Kidney epithelial cell (primary cell): ENCODE data around the gene C20orf173. TPM values are rescaled to one million over a fixed set of nuclear protein-coding genes. Genes with fewer than 3 reads are reported as not detected.

Experiments
- DNase-seq: peaks from one replicate; pipeline ENCODE4 v3.0.0-alpha.2; 2010; ENCODE audit warnings: low read depth
- H3K27me3 ChIP-seq: 2 replicates; pipeline ENCODE4 v1.6.0; 2011; ENCODE audit warnings: low read length; ENCODE audit not compliant: control insufficient read depth, insufficient read depth
- H3K36me3 ChIP-seq: 2 replicates; pipeline ENCODE4 v1.5.1; 2011; ENCODE audit warnings: low read length; ENCODE audit not compliant: control insufficient read depth, insufficient read depth
- H3K4me3 ChIP-seq: 2 replicates; pipeline ENCODE4 v1.5.1; 2011; ENCODE audit warnings: low read depth, mild to moderate bottlenecking, control low read depth, low read length
- total RNA-seq: library from RNA; depleted of rRNA; stranded (reverse); fragments of >200 nt; gene quantifications from 2 replicates; pipeline ENCODE4 v1.2.3, GENCODE V29; 2015
- TF ChIP-seq, protein P1 (sequence below): IDR thresholded peaks from 2 replicates; pipeline ENCODE4 v1.5.1; 2011; ENCODE audit warnings: mild to moderate bottlenecking, moderate library complexity, low read length, control low read depth, inconsistent platforms; ENCODE audit not compliant: insufficient read depth, poor library complexity, severe bottlenecking

Gene C20orf173
- total RNA-seq, 1 donor from 2014 or later = not detected

DNA sequence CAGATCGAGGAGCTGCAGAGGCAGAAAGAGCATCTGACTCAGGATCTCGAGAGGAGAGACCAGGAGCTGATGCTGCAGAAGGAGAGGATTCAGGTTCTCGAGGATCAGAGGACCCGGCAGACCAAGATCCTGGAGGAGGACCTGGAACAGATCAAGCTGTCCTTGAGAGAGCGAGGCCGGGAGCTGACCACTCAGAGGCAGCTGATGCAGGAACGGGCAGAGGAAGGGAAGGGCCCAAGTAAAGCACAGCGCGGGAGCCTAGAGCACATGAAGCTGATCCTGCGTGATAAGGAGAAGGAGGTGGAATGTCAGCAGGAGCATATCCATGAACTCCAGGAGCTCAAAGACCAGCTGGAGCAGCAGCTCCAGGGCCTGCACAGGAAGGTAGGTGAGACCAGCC is 26.2 kb downstream of the C20orf173 start:
- TF ChIP-seq, protein P1, sequence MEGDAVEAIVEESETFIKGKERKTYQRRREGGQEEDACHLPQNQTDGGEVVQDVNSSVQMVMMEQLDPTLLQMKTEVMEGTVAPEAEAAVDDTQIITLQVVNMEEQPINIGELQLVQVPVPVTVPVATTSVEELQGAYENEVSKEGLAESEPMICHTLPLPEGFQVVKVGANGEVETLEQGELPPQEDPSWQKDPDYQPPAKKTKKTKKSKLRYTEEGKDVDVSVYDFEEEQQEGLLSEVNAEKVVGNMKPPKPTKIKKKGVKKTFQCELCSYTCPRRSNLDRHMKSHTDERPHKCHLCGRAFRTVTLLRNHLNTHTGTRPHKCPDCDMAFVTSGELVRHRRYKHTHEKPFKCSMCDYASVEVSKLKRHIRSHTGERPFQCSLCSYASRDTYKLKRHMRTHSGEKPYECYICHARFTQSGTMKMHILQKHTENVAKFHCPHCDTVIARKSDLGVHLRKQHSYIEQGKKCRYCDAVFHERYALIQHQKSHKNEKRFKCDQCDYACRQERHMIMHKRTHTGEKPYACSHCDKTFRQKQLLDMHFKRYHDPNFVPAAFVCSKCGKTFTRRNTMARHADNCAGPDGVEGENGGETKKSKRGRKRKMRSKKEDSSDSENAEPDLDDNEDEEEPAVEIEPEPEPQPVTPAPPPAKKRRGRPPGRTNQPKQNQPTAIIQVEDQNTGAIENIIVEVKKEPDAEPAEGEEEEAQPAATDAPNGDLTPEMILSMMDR = no peak
- no peak for DNase-seq
- Histone ChIP-seq H3K36me3 (peaks cover 3% of the 10 kb centered on the region), H3K27me3 (no peaks in the 10 kb centered on the region), H3K4me3 (no peak overlapping the region)

GRCh38 chr20:35502352-35502751 is 27.1 kb downstream of the C20orf173 start:
- peaks cover 3% of the 10 kb centered on the region for H3K36me3 ChIP-seq
- no peaks in the 10 kb centered on the region for H3K27me3 ChIP-seq
- DNase-seq = no peak
- no peak overlapping the region for H3K4me3 ChIP-seq
- TF ChIP-seq, protein P1 = no peak

GRCh38 chr20:35499271-35499670 is 30.2 kb downstream of the C20orf173 start:
- H3K27me3 ChIP-seq = no peaks in the 10 kb centered on the region
- TF ChIP-seq, protein P1 = no peak
- H3K36me3 ChIP-seq = peaks cover 1% of the 10 kb centered on the region
- H3K4me3 ChIP-seq = no peak overlapping the region
- DNase-seq = no peak

GRCh38 chr20:35497780-35498189 is 31.7 kb downstream of the C20orf173 start:
- Histone ChIP-seq H3K27me3 (no peaks in the 10 kb centered on the region), H3K4me3 (no peak overlapping the region), H3K36me3 (peaks cover 1% of the 10 kb centered on the region)
- TF ChIP-seq, protein P1 = no peak
- DNase-seq = no peak

- H3K4me3 ChIP-seq = no peak overlapping the region
- TF ChIP-seq, protein P1 = no peak
- no peaks in the 10 kb centered on the region for H3K27me3 ChIP-seq
- DNase-seq = no peak
- H3K36me3 ChIP-seq = peaks cover 3% of the 10 kb centered on the region
Observed at GRCh38 chr20:35497320-35497719, 32.1 kb downstream of the C20orf173 start.

DNA sequence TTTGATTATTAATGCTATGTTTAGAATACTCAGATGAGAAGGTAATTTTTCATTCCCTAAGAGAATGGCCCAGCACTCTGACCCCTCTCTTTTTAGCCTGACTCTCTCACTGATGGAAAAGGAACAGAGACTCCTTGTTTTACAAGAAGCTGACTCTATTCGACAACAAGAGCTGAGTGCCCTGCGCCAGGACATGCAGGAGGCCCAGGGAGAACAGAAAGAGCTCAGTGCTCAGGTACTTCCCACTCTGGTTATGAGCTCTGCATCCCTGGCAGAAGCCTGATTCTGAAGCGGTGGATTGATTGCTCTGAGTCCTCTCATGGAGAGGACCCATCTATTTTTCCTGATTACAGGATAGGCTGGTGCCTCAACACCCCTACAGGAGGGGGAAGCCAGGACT is 33.0 kb downstream of the C20orf173 start:
- H3K4me3 ChIP-seq = no peak overlapping the region
- TF ChIP-seq, protein P1 = no peak
- no peak for DNase-seq
- peaks cover 3% of the 10 kb centered on the region for H3K36me3 ChIP-seq
- H3K27me3 ChIP-seq = no peaks in the 10 kb centered on the region
